ENCODE measurements around the gene SLC19A1.

Gene SLC19A1

GRCh38 chr21:45492765-45493164, 49.5 kb downstream of the SLC19A1 start:
- TF ChIP-seq CTCF (IDR thresholded peaks at IDR 0.05; ENCODE audit: insufficient read depth, low read length, missing control alignments), result no peak
- POLR2A ChIA-PET, result no interaction called here
- no peak for DNase-seq (ENCODE audit: low read depth, low spot score)
- H3K4me3 ChIP-seq (ENCODE audit: low read depth, low read length), result no peak overlapping the region
- CTCF ChIA-PET, result interaction anchor here (1.9 to 2.0 kb wide), 2 partner anchors 14 to 16 kb away, joined by 4 to 5 read pairs; no protein-coding TSS in a partner anchor

GRCh38 chr21:45491623-45492022, 50.6 kb downstream of the SLC19A1 start:
- H3K4me3 ChIP-seq (ENCODE audit: low read depth, low read length), result no peak overlapping the region
- no peak for DNase-seq (ENCODE audit: low read depth, low spot score)
- CTCF ChIA-PET, result interaction anchor here (1.7 to 2.0 kb wide), 3 partner anchors 12 to 14 kb away, joined by 4 to 6 read pairs (median 5); no protein-coding TSS in a partner anchor
- TF ChIP-seq CTCF (IDR thresholded peaks at IDR 0.05; ENCODE audit: insufficient read depth, low read length, missing control alignments), result no peak
- POLR2A ChIA-PET, result no interaction called here

- CTCF ChIA-PET, result interaction anchor here (1.7 to 2.0 kb wide), 3 partner anchors 11 to 14 kb away, joined by 4 to 6 read pairs (median 5); no protein-coding TSS in a partner anchor
- no peak for TF ChIP-seq CTCF (IDR thresholded peaks at IDR 0.05; ENCODE audit: insufficient read depth, low read length, missing control alignments)
- DNase-seq (ENCODE audit: low read depth, low spot score), result no peak
- POLR2A ChIA-PET, result no interaction called here
- no peak overlapping the region for H3K4me3 ChIP-seq (ENCODE audit: low read depth, low read length)
Measured at GRCh38 chr21:45491056-45491455, 51.2 kb downstream of the SLC19A1 start.

- DNase-seq (ENCODE audit: low read depth, low spot score), result no peak
- no peak overlapping the region for H3K4me3 ChIP-seq (ENCODE audit: low read depth, low read length)
- CTCF ChIA-PET, result interaction anchor here (1.0 to 1.7 kb wide), 2 partner anchors 11 to 12 kb away, joined by 3 to 4 read pairs; no protein-coding TSS in a partner anchor
- TF ChIP-seq CTCF (IDR thresholded peaks at IDR 0.05; ENCODE audit: insufficient read depth, low read length, missing control alignments), result no peak
- POLR2A ChIA-PET, result no interaction called here
Measured at GRCh38 chr21:45490049-45490731, 52.0 kb downstream of the SLC19A1 start.

GRCh38 chr21:45489722-45489982, 52.6 kb downstream of the SLC19A1 start:
- H3K4me3 ChIP-seq (ENCODE audit: low read depth, low read length), result no peak overlapping the region
- no peak for DNase-seq (ENCODE audit: low read depth, low spot score)
- POLR2A ChIA-PET, result no interaction called here
- CTCF ChIA-PET, result interaction anchor here (1.0 to 1.7 kb wide), 2 partner anchors 10 to 11 kb away, joined by 3 to 4 read pairs; no protein-coding TSS in a partner anchor
- TF ChIP-seq CTCF (IDR thresholded peaks at IDR 0.05; ENCODE audit: insufficient read depth, low read length, missing control alignments), result no peak

- no peak overlapping the region for H3K4me3 ChIP-seq (ENCODE audit: low read depth, low read length)
- no peak for DNase-seq (ENCODE audit: low read depth, low spot score)
- ChIA-PET CTCF (interaction anchor here (1.0 to 1.7 kb wide), 2 partner anchors 10 to 11 kb away, joined by 3 to 4 read pairs; no protein-coding TSS in a partner anchor), POLR2A (no interaction called here)
- no peak for TF ChIP-seq CTCF (IDR thresholded peaks at IDR 0.05; ENCODE audit: insufficient read depth, low read length, missing control alignments)
Measured at GRCh38 chr21:45488931-45489721, 53.1 kb downstream of the SLC19A1 start.

Measured in AG04449 (cell line).